ENCODE measurements around the gene SFT2D2. TPM values are rescaled to one million over a fixed set of nuclear protein-coding genes. Genes with fewer than 3 reads are reported as not detected.

Gene SFT2D2
- polyA plus RNA-seq, 1 of the 3 experiments (the other 2 are of a cell fraction) = 9.3 TPM

GRCh38 chr1:168285521-168285790 lies 59.7 kb downstream of the SFT2D2 start:
- H2AFZ ChIP-seq (ENCODE audit: low read depth) = no peak overlapping the region
- no peak overlapping the region for H3K9ac ChIP-seq
- no peaks in the 10 kb centered on the region for H3K36me3 ChIP-seq (replicated peaks in 1 of 2; ENCODE audit: control insufficient read depth in 1 of 2, insufficient read depth in 2 of 2, low read length in 1 of 2)
- no peaks in the 10 kb centered on the region for H3K79me2 ChIP-seq (ENCODE audit: insufficient read depth)
- POLR2A ChIA-PET = no interaction called here
- no peak overlapping the region for H3K4me2 ChIP-seq
- H3K9me2 ChIP-seq = no peaks in the 10 kb centered on the region
- TF ChIP-seq RXRA (IDR thresholded peaks at IDR 0.05; ENCODE audit: borderline replicate concordance, low read depth) = no peak
- H3F3A ChIP-seq (replicated peaks; ENCODE audit: insufficient read depth) = peaks cover 6% of the 10 kb centered on the region
- H3K27me3 ChIP-seq (ENCODE audit: insufficient read depth) = no peaks in the 10 kb centered on the region
- peaks cover 0 to 10% of the 10 kb centered on the region in 2 experiments; a peak in 1 of 4 replicates for H3K4me1 ChIP-seq (ENCODE audit: control insufficient read depth in 1 of 2, insufficient read depth in 2 of 2, low read depth in 1 of 2, low read length in 1 of 2)
- H4K20me1 ChIP-seq (ENCODE audit: insufficient read depth) = no peaks in the 10 kb centered on the region
- H3K4me3 ChIP-seq (ENCODE audit: low read depth in 2 of 2, low read length in 1 of 2) = no peak overlapping the region
- CTCF ChIA-PET = no interaction called here
- no peaks in the 10 kb centered on the region for H3K9me3 ChIP-seq
- no peak overlapping the region for H3K27ac ChIP-seq (ENCODE audit: low read depth in 2 of 2, low read length in 1 of 2)
- no peak for DNase-seq

DNA sequence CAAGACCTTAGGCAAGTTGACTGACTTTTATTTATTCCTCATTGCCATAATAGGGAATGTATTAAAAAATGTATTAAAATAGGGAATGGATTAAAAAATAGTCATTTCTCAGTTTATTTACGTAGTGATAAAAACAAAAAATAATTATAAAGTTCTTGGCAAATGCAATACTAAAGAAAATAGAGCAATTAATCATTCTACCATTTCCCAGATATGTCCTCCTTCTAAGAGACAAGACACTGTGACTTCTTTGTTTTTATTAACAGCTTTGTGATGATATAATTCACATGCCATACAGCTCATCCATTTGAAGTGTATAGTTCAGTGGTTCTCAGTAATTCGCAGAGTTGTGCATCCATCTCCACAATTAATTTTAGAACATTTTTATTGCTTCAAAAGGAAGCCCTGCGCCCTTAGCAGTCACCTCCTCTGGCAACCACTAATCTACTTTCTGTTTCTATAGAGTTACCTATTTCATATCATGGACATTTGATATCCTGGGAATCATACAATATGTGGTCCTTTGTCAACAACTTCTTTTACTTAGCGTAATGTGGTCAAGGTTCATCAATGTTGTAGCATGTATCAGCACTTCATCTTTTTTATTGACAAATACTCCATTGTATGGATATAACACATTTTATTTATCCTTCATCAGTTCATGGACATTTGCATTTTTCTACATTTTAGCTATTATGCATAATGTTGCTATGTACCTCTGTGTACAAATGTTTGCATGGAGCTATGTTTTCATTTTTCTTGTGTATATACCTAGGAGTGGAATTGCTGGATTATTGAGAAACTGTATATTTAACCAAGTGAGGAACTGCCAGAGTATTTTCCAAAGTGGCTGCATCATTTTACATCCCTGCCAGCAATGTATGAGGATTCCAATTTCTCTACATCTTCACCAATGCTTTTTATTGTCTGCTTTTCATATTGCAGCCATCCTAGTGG lies 60.4 kb downstream of the SFT2D2 start:
- Histone ChIP-seq H3K4me2 (no peak overlapping the region), H3K4me1 (ENCODE audit: control insufficient read depth in 1 of 2, insufficient read depth in 2 of 2, low read depth in 1 of 2, low read length in 1 of 2) (peaks cover 0 to 10% of the 10 kb centered on the region in 2 experiments; a peak in 1 of 4 replicates), H3K9ac (no peak overlapping the region), H3K36me3 (replicated peaks in 1 of 2; ENCODE audit: control insufficient read depth in 1 of 2, insufficient read depth in 2 of 2, low read length in 1 of 2) (no peaks in the 10 kb centered on the region), H3K27me3 (ENCODE audit: insufficient read depth) (no peaks in the 10 kb centered on the region), H2AFZ (ENCODE audit: low read depth) (no peak overlapping the region), H3K4me3 (ENCODE audit: low read depth in 2 of 2, low read length in 1 of 2) (no peak overlapping the region), H3F3A (replicated peaks; ENCODE audit: insufficient read depth) (peaks cover 6% of the 10 kb centered on the region), H3K9me3 (no peaks in the 10 kb centered on the region), H4K20me1 (ENCODE audit: insufficient read depth) (no peaks in the 10 kb centered on the region), H3K9me2 (no peaks in the 10 kb centered on the region), H3K27ac (ENCODE audit: low read depth in 2 of 2, low read length in 1 of 2) (peak overlapping the region in 1 of 2 experiments; percentile 30; a peak in 1 of 4 replicates), H3K79me2 (ENCODE audit: insufficient read depth) (no peaks in the 10 kb centered on the region)
- DNase-seq = no peak
- POLR2A ChIA-PET = no interaction called here
- TF ChIP-seq YY1 (IDR thresholded peaks at IDR 0.05; ENCODE audit: low read depth) (no peak), FOXJ3 (CRISPR knock-in tag; IDR thresholded peaks at IDR 0.05) (no peak)
- TF ChIP-seq, protein P1, sequence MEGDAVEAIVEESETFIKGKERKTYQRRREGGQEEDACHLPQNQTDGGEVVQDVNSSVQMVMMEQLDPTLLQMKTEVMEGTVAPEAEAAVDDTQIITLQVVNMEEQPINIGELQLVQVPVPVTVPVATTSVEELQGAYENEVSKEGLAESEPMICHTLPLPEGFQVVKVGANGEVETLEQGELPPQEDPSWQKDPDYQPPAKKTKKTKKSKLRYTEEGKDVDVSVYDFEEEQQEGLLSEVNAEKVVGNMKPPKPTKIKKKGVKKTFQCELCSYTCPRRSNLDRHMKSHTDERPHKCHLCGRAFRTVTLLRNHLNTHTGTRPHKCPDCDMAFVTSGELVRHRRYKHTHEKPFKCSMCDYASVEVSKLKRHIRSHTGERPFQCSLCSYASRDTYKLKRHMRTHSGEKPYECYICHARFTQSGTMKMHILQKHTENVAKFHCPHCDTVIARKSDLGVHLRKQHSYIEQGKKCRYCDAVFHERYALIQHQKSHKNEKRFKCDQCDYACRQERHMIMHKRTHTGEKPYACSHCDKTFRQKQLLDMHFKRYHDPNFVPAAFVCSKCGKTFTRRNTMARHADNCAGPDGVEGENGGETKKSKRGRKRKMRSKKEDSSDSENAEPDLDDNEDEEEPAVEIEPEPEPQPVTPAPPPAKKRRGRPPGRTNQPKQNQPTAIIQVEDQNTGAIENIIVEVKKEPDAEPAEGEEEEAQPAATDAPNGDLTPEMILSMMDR (IDR thresholded peaks at IDR 0.05) = peak; percentile 15; the same call in 1 of the 2 replicates
- 94% methylated on average over 4 of the region's 4 CpGs for WGBS (ENCODE audit: low lambda C conversion rate)
- CTCF ChIA-PET = interaction anchor here (1.3 kb wide), 1 partner anchor 59 kb away, joined by 3 read pairs; no protein-coding TSS in a partner anchor

- TF ChIP-seq JUND (IDR thresholded peaks at IDR 0.05) (peak; percentile 30; the same call in 1 of the 2 replicates), FOSL2 (IDR thresholded peaks at IDR 0.05; ENCODE audit: borderline replicate concordance, low read depth) (peak; percentile 32; the same call in 1 of the 2 replicates), TCF12 (IDR thresholded peaks at IDR 0.05) (no peak), ELF1 (IDR thresholded peaks at IDR 0.05) (0 out of 2 replicates have a peak, but pooled peaks have one; percentile 17), GABPA (IDR thresholded peaks at IDR 0.05; ENCODE audit: low read depth) (peak; percentile 17; the same call in 1 of the 2 replicates), PBX3 (IDR thresholded peaks at IDR 0.05) (no peak)
- TF ChIP-seq, protein P2, sequence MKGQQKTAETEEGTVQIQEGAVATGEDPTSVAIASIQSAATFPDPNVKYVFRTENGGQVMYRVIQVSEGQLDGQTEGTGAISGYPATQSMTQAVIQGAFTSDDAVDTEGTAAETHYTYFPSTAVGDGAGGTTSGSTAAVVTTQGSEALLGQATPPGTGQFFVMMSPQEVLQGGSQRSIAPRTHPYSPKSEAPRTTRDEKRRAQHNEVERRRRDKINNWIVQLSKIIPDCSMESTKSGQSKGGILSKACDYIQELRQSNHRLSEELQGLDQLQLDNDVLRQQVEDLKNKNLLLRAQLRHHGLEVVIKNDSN (IDR thresholded peaks at IDR 0.05; ENCODE audit: borderline replicate concordance, low read depth) = no peak
- TF ChIP-seq, protein P3, sequence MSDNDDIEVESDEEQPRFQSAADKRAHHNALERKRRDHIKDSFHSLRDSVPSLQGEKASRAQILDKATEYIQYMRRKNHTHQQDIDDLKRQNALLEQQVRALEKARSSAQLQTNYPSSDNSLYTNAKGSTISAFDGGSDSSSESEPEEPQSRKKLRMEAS (IDR thresholded peaks at IDR 0.05; ENCODE audit: low read depth) = no peak
- H3K4me2 ChIP-seq = no peak overlapping the region
- ChIA-PET CTCF (interaction anchor here (1.3 kb wide), 1 partner anchor 60 kb away, joined by 3 read pairs; no protein-coding TSS in a partner anchor), POLR2A (no interaction called here)
- H3K4me1 ChIP-seq (ENCODE audit: control insufficient read depth in 1 of 2, insufficient read depth in 2 of 2, low read depth in 1 of 2, low read length in 1 of 2) = peaks cover 0 to 10% of the 10 kb centered on the region in 2 experiments; a peak in 1 of 4 replicates
- H3K27ac ChIP-seq (ENCODE audit: low read depth in 2 of 2, low read length in 1 of 2) = peak overlapping the region in 1 of 2 experiments; percentile 30; a peak in 1 of 4 replicates
- no peak overlapping the region for H3K9ac ChIP-seq
- no peaks in the 10 kb centered on the region for H3K9me3 ChIP-seq
- H3K36me3 ChIP-seq (replicated peaks in 1 of 2; ENCODE audit: control insufficient read depth in 1 of 2, insufficient read depth in 2 of 2, low read length in 1 of 2) = peaks cover 0 to 4% of the 10 kb centered on the region in 2 experiments
- no peaks in the 10 kb centered on the region for H3K79me2 ChIP-seq (ENCODE audit: insufficient read depth)
- H3K4me3 ChIP-seq (ENCODE audit: low read depth in 2 of 2, low read length in 1 of 2) = no peak overlapping the region
- WGBS (ENCODE audit: low lambda C conversion rate) = 100% methylated on average over 1 of the region's 1 CpG
- no peaks in the 10 kb centered on the region for H4K20me1 ChIP-seq (ENCODE audit: insufficient read depth)
- H3K27me3 ChIP-seq (ENCODE audit: insufficient read depth) = no peaks in the 10 kb centered on the region
- H3F3A ChIP-seq (replicated peaks; ENCODE audit: insufficient read depth) = peaks cover 6% of the 10 kb centered on the region
- no peak for DNase-seq
- no peaks in the 10 kb centered on the region for H3K9me2 ChIP-seq
- H2AFZ ChIP-seq (ENCODE audit: low read depth) = peak overlapping the region; percentile 42; the same call in 1 of the 2 replicates
These were observed 61.4 kb downstream of the SFT2D2 start for GRCh38 chr1:168287237-168287664.
